Stimulated activated CD8-positive, alpha-beta memory T cell treated with anti-CD3 and anti-CD28 coated beads, Interleukin-7, amount 100 ng/mL, for 24 hours (primary cell): ENCODE data around the gene LGI4.
"Not testable (repeated sequence)": the region's sequence is repeated elsewhere in the genome, so short reads cannot be mapped to it uniquely, and the experiment has no call there.

Source experiments
- DNase-seq: peaks from one replicate; pipeline ENCODE4 v3.0.0-alpha.2; 2020; ENCODE audit warnings: low read depth

LGI4 gene

GRCh38 chr19:35105411-35106290 is 29.2 kb downstream of the LGI4 start:
- DNase-seq = no peak

DNA sequence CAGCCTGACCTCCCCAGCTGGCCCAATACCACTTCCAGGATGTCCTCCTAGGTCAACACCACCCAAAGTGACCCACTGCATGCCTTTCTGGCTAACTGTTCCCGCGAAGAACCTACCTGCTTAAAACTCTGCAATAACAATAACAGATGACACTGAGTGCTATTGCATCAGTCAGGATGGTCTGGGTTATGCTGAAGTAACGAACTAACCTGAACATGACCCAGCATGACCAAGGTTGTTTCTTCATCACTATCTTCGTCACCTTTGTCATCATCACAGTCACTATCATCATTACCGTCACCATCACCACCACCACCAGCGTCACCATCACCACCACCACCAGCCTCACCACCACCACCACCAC is 29.8 kb downstream of the LGI4 start:
- DNase-seq = no peak

DNA sequence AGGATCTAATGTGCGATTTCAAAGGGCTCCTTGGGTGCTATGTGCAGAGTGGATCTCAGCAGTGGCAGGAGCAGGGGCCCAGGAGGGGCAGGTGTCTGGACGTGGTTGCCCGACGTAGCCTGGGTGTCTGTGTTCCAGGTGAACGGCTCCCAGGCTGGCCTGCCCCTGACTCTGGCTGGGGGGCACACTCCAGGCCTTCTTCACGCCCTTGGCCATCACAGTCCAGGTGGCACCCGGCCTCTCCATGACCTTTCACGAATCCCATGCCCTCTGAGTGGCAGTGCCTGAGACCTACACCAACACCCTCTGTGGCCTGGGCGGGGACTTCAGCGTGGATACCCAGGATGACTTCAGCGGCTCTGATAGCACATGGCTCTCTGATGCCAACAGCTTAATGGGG is 30.5 kb downstream of the LGI4 start:
- DNase-seq = no peak

- DNase-seq = not testable (repeated sequence)
These were observed 31.2 kb downstream of the LGI4 start for GRCh38 chr19:35103614-35104013.

DNA sequence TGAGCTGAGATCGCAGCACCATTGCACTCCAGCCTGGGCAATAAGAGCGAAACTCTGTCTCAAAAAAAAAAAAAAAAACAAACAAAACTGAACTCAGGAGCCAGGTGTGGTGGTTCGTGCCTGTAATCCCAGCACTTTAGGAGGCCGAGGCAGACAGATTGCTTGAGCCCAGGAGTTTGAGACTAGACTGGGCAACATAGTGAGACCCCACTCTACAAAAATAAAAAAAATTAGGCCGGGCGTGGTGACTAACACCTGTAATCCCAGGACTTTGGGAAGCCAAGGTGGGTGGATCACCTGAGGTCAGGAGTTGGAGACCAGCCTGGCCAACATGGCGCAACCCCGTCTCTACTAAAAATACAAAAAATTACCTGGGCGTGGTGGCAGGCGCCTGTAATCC is 32.9 kb downstream of the LGI4 start:
- DNase-seq = not testable (repeated sequence)

DNA sequence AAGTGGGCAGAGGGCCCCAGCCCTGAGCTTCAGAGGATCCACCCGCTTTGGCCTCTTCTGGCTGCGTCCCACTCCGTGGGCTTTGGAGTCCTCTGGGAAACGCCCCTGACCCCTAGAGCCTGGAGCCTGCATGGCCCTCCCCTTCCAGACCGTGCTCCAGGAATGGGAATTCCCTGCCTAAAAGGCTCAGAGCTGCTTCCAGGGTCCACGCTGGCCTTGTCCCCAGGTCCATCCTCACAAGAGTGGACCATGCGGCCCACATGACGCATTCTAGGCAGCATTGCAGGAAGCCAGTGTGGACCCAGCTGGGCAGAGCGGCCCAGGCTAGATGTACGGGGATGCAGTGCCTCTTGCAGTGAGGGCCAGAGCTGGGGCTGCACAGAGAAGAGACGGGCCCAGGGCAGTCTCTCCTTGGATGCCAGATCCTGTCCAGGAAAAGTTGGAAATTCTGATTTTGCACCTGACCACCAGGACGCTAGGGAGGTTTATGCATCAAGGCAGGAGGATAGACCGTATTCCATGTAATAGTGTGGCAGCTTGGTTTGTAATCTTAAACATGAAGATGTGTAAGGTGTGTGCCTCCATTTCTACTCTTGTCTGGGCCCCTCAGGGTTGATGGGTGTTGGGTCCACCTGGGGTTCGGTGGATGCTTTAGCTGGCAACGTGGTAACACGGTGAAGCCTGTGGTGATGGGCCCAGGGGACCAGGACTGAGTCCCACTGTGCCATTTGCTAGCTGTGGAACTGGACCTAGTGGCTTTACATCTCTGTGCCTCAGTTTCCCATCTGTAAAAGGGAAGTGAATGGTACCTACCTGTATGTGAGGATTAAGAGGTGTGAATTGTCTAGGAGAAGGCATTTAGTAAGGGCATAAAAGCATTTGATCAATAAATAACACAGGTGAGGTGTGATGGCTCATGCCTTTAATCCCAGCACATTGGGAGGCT is 34.0 kb downstream of the LGI4 start:
- DNase-seq = no peak

DNA sequence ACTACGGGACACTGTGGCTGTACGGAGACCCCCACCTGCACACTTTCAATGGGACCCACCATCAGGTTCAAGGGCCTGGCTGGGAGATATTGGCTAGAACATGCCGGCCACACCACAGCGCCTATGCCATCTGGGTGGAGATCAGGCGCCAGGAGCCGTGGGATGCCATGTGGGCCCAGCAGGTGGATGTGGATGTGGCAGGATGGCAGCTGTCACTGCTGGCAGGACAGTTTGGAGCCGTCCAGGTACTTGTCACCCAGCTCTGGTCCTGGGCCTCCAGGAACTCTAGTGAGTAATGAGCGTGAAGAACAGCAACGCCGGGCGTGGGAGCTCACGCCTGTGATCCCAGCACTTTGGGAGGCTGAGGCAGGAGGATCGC is 35.0 kb downstream of the LGI4 start:
- DNase-seq = no peak

GRCh38 chr19:35099155-35099896 is 35.5 kb downstream of the LGI4 start:
- no peak for DNase-seq

DNA sequence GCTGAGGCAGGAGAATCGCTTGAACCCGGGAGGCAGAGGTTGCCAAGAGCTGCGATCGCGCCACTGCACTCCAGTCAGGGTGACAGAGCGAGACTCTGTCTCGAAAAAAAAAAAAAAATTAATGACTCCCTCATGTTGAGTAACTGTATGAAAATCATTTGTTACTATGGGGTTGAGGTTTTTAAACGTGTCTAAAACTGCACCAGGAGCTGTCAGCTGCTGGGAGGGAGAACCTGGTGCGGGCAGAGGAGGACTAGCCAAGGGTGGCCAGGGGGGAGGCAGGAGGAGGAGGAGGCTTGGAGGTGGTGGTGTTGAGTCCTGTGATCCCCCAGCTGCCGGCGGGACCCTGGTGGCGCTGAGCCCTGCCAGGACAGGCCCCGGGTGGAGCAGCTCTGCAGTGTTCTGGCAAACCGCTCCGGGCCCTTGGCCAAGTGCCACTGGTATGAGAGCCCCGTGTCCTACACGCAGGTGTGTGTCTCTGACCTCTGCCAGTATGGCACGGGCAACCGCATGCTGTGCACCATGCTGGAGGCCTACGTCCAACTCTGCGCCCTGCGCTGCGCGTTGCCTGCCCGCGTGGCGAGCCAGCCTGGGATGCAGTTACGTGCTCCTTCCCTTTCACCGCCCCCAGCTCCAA is 36.3 kb downstream of the LGI4 start:
- DNase-seq = no peak

DNA sequence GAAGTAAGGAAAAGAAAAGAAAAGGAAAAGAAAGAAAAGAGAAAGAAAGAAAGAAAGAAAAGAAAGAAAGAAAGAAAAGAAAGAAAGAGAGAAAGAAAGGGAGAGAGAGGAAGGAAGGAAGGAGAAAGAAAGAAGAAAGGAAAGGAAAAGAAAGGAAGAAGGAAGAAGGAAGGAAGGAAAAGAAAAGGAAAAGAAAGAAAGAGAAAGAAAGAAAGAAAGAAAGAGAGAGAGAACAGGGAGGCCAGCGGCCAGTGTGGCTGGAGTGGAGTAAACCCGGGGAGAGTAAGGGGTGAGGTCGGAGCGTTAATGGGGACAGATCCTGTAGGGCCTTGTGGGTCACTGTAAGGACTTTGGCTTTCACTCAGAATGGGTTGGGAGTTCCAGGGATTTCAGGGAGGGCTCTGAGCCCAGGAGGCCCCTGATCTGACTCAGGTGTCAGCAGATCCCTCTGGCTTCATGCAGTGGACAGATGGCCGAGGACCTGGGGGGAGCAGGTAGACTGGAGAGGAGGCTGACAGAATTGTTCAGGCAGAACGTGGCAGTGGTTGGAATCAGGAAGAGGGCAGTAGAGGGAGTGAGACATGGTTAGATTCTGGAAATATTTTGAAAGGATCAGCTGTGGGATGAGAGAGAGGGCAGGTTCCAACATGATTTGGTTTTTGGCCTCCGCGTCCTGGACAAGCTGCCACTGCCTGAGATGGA is 39.0 kb downstream of the LGI4 start:
- no peak for DNase-seq

GRCh38 chr19:35094656-35095055 is 40.2 kb downstream of the LGI4 start:
- no peak for DNase-seq

GRCh38 chr19:35093941-35094647 is 40.8 kb downstream of the LGI4 start:
- no peak for DNase-seq

DNA sequence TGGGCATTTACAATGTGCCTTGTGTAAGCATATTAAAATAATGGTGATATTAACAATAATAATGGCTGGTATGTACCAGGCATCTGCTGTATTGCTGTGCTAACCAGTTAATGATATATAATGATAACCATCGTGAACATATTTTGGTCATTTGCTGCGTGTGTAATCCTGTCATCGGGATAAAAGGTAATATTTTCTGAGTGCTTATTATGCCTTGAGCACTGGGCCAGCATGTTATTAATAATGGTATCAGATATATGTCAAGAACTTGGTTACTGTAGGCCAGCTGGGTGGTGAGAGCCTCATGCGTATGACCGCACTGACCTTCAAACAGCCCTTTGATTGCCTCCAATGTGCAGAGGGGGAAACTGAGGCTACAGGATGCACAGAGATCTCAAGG is 41.4 kb downstream of the LGI4 start:
- DNase-seq = no peak

GRCh38 chr19:35090506-35091214 is 44.2 kb downstream of the LGI4 start:
- peak; percentile 4 for DNase-seq

DNA sequence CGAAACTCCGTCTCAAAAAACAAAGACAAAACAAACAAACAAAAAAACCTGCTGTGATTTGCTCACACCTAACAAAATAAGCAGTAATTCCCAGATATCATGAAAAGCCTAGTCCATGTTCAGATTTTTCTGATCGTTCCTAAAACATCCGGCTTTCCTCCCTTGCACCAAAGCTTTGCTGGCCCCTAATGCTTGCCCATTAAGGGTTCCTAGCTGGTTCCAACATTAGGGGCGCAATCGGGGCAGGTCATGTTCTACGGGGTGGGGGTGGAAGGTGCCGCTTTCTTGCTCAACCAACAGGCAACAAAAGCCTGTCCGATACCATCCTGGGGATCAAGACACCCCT is 44.7 kb downstream of the LGI4 start:
- DNase-seq = no peak

DNA sequence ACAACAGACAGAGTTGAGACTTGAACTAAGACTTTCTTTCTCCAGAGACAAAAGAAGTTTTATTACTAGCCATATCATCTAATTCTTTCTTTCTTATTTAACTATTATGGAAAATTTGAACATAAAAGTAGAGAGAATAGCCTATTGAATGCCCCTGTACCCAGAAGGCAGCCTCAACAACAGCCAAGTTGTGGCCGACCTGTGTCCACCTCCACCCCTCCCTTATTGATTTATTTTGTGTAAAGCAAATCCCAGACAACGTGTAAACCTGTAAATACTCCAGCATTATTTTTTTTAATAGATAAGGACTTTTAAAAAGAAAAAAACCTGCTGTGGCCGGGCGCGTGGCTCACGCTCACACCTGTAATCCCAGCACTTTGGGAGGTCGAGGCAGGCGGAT is 45.3 kb downstream of the LGI4 start:
- no peak for DNase-seq

DNA sequence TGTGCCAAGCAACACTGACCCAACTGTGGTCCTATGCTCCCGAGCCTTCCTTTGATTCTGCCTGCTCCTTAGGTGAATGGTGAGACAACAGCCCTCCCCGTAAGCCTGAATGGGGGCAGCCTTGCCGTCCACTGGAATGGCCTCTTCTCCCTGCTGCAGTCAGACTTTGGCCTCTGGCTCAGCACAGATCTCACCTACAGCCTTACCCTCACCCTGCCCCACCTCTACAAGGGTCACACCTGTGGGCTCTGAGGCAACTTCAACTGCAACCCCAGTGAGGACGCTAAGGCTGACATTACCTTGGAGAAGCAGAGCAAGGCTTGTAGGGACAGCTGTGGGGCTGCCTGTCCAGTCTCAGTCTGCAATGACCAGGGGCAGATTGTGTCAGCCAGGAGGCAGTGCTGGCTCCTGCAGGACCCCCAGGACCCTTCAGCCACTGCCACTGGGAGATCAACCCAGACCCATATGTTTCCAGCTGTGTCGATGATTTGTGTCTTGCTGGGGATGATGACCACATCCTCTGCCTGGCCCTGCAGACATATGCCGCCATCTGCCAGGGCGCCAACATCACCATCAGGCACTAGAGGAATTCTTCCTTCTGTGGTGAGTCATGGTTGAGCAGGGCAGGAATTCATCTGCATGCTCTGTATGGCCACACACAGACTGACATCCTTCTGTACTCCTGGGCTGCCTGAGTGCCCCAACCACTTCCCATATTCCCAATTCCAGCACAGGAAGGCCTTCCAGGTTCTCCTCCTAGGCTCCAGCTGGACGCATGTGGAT is 46.5 kb downstream of the LGI4 start:
- DNase-seq = no peak

- DNase-seq = no peak
These were observed 47.5 kb downstream of the LGI4 start for GRCh38 chr19:35087393-35087792.

GRCh38 chr19:35086455-35086854 is 48.4 kb downstream of the LGI4 start:
- DNase-seq = no peak
